Stimulated activated CD4-positive, alpha-beta T cell treated with anti-CD3 and anti-CD28 coated beads, Interleukin-12 subunit alpha, Interleukin-12 subunit beta, amount 100 ng/mL, for 4 hours (primary cell): ENCODE results near the gene PLXNB2.

Source experiments
- DNase-seq: peaks from one replicate; pipeline ENCODE4 v3.0.0-alpha.2; 2020

Gene PLXNB2

GRCh38 chr22:50296658-50297490 lies 10.6 kb downstream of the PLXNB2 start:
- DNase-seq: no peak

DNA sequence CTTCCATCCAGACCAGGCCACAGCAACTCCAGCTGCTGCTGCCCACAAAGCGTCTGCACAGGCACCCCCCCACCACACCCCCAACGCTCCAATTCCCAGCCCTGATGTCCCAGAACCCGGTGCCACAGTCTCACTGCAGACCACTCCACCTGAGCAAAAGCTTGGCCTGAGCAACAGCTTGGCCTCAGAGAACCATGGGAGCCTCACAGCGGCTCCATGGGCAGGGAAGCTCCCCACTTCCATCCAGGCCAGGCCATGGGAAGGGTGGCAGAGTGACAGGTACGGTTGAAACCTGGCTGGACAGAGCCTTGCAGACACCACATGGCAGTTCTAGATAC lies 13.2 kb downstream of the PLXNB2 start:
- DNase-seq: no peak

DNA sequence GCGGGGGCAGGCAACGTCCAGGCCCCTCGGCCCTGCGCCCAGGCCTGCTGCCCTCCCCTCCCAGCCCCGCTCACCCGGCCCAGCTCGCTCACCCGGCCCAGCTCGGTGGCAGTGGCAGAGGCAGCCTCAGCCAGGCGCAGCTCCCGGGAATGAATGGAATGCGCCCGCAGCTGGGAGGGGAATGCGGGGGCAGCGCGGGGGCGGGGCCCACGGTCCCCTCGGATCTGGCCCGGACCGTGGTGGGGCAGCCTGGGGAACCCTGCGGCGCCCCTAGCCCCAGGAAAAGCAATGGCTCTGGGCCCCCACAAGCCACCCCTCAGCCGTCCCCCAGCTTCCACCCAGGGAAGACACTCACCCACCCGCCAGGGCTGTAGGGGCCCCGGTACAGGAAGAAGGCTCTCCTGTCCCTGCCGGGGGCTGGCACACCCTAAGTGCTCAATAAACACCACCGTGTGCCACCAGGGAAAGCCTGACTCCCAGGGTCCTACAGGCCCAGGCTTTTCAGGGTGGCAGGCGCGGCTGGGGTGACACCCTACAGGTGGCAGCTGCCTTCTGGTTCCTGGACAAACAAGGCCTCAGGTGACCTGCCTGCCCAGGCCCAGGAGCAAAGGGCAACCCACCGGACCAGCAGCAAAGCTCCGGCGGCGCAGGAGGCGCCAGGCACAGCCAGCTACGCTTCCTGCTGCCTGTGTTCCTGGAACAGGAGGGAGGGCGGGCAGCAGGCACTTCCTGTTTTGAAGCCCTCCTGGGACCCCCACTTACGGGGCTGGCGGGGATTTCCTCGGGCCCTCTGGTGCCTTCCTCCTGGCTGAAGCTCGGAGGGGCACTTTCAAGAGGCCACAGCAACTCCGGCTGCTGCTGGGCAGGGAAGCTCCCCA lies 13.8 kb downstream of the PLXNB2 start:
- no peak for DNase-seq

GRCh38 chr22:50292643-50293440 lies 14.6 kb downstream of the PLXNB2 start:
- DNase-seq: no peak

DNA sequence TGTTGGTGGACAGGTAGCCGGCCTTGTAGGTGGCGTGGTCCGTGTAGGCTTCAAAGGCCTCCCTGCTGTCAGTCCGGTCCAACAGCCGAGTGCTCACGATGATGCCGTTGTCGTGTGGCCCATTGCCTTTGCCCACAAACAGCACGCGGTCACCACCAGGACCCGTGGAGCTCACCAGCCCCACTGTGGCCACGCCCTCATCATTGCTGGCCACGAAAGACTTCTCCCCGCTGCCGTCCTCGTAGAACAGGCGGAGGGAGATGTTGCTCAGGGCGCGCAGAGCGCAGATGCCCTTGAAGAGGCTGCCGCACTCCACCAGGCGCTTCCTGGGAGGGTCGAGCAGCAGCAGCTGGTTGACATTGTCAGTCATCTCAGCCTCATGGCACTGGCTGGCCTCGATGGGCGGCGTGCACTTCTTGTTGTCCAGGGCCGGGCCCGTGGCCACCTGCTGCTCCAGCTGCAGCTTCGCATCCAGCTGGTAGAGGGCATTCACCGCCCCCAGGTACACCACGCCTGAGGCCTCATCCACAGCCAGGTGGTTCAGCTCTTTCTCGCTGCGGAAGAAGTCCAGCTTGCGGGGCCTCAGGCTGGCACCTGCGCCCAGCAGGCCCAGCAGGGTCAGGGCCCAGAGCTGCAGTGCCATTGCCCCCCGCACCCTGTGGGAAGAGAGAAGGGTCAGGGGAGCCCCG lies 17.4 kb downstream of the PLXNB2 start:
- no peak for DNase-seq

- no peak for DNase-seq
These were observed 18.1 kb downstream of the PLXNB2 start for GRCh38 chr22:50289151-50289941.

- DNase-seq: no peak
These were observed 19.7 kb downstream of the PLXNB2 start for GRCh38 chr22:50287731-50288130.

DNA sequence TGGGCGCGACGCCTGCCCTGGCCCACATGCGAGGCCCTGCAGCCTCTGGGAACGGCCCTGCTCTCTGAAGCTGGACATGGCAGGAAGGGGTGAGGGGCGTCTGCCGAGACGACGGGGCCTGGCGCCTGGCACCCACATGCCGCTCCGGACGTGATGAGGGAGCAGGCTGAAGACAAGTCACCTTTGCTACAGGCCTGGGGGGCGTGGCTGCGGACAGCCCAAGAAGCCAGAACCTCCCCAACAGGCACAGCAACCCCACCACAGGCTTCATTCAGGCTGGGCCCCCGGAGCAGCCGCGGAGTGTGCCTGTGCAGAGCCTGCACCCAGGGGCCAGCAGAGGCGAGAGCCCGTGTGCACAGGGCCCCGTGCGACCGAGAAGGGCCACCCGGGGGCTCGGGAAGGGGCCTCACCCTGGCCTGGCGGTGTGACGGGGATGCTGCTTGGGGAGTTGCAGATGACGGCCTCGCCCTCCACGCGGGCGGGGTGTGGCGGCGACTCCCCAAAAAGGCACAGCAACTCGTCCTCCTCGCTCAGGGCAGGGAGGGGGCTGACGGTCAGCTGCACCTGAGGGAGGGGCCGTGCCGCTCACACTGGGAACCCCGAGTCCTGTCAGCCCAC lies 20.6 kb downstream of the PLXNB2 start:
- DNase-seq: no peak

DNA sequence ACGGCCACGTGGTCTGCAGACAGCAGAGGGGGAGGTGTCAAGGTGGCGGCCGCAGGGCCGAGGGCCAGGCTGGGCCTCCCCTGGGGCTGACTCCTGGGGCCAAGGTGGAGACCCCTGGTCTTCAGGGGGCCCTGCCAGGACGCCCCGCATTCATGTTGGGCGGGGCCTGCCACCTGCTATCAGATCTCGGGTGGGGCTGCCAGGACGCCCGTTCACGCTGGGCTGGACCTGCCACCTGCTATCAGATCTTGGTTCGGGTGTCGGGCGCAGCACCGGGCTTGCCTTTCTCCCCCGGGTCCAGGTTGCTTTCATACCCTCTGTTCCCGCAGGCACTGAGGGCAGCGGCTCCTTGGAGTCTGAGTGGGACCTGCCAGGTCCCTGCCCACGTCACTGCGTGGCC lies 21.2 kb downstream of the PLXNB2 start:
- no peak for DNase-seq

DNA sequence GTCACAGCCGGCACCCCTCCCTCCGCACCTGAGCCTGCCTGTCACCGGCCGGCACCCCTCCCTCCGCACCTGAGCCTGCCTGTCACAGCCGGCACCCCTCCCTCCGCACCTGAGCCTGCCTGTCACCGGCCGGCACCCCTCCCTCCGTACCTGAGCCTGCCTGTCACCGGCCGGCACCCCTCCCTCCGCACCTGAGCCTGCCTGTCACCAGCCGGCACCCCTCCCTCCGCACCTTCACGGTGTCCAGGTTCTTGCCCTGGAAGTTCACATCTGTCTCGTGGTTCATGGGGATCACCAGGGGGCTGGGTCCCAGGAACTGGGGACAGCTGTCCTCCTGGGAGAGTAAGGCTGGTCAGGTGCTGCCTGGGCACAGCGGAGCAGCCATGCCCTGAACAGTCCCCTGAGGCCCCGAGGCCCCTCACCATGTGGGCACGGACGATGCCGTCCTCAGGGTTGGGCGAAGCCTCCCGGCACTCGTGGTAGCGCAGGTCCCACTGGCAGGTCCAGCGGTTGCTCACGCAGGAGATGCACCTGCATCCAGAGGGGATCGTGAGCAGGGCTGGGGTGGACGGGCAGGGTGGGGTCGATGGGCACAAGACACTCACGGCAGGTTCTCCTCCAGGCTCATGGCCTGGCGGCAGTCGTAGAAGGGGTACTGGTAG lies 21.7 kb downstream of the PLXNB2 start:
- DNase-seq: no peak

DNA sequence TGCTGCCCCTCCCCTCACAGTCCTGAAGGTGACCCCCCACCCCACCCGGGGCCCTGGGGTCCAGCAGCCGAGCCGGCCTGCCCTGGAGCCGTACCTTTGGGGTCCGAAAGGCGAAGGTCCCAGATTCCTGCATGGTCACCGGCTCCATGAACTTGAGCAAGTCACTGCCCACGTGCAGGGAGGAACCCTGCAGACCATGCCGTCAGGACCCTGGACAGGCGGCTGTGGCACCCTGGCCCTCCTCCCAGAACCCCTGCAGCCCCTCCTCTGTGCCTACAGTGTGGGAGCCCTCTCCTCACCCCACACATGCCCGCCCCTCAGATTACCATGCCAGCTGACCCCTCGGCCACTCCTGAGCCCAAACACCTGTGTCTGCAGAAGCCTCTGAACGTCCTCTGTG lies 23.0 kb downstream of the PLXNB2 start:
- no peak for DNase-seq

DNA sequence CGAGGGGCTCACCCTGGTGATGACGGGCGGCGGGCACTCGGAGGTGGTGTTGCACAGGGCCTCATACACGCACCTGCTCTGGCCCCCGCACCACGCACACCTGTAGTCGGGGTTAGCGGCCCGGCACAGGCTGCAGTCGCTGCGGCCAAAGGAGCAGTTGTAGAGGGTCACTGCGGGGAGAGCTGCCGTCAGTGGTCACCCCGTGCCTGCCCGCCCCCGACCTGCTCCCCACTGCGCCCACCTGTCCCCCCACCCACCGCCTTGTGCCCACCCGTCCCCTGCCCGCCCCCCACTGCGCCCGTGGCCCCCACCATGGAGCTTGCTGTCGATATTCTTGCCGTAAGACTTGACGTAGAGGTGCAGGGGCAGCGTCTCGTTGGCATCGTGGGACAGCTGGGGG lies 23.6 kb downstream of the PLXNB2 start:
- no peak for DNase-seq

GRCh38 chr22:50282361-50283155 lies 24.9 kb downstream of the PLXNB2 start:
- DNase-seq: no peak

- no peak for DNase-seq
These were observed 25.5 kb downstream of the PLXNB2 start for GRCh38 chr22:50281957-50282356.

GRCh38 chr22:50281384-50281760 lies 26.1 kb downstream of the PLXNB2 start:
- DNase-seq: no peak

GRCh38 chr22:50280708-50281383 lies 26.6 kb downstream of the PLXNB2 start:
- DNase-seq: no peak

DNA sequence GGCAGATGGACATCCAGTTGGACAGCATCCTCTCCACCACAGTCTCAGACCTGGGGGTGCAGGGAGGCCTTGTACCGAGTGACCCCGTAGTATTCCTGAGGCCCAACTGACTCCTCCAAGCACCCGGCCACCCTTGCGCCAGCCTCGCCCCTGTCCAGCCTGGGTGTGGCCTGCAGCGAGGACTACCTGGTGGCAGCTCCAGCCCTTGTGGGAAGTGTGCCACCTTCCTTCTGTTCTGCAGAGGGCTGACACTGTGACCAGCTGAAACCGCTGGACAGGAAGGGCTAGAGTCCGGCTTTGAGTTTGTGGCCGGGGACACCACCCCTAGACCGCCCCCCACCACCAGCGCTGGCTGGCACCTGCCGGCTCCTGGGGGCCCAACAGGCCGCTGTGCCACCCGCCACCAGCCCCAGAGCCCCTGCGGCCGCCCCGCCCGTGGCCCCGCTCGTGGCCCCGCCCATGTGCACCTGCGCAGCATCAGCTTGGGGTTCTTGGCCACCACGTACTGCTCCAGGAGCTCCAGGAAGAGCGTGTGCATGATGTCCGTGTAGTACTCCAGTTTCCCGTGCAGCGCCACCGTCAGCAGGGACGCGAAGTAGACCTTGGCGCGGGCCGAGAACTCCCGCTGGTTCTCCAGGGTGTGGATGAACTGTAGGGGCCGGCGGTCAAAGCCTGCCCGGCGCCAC lies 27.3 kb downstream of the PLXNB2 start:
- DNase-seq: no peak

- no peak for DNase-seq
These were observed 28.4 kb downstream of the PLXNB2 start for GRCh38 chr22:50278956-50279619.
